ENCODE measurements around the gene PLEKHH2.

Gene PLEKHH2

DNA sequence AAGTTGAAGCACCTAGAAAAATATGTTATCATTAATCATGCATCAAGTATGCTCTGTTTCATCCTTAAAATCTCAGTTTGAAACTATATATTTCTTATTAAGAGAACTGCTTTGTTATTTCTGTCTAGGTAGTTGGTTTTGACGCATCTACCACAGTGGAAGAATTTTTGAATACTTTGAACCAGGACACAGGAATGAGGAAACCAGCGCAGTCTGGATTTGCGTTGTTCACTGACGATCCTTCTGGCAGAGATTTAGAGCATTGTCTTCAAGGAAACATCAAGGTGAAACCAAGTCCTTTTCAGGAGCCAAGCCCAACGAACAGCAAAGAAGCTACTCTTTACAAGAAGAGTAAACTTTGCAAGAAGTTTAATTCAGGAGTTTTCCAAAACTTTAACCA lies 106.6 kb downstream of the PLEKHH2 start:
- Mint-ChIP-seq H3K27me3 (peaks cover 4% of the 10 kb centered on the region), H3K4me1 (no peaks in the 10 kb centered on the region), H3K36me3 (no peaks in the 10 kb centered on the region), H3K4me3 (no peak overlapping the region), H3K27ac (no peak overlapping the region), H3K9me3 (no peaks in the 10 kb centered on the region)
- CTCF ChIA-PET = no interaction called here
- DNase-seq = no peak

DNA sequence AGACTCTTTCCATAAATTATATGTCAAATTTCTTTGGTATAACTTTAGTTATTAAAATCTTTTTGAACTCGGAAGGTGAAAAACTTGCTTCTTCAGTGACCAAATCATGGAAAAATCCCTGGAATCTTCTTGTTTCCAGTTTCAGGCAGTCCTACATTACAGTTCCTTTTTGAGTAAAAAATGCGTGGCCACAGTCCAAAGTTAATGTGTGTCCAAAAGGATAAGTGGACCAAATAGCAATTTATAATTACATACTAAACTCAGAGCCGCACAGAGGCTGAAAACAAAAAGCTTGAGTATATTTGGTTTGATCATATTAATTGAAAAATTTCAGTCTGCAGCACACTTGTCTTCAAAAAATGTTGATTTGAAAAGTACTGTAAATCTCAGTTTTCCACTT lies 108.4 kb downstream of the PLEKHH2 start:
- Mint-ChIP-seq H3K4me1 (no peaks in the 10 kb centered on the region), H3K27me3 (no peaks in the 10 kb centered on the region), H3K36me3 (no peaks in the 10 kb centered on the region), H3K4me3 (no peak overlapping the region), H3K9me3 (no peaks in the 10 kb centered on the region), H3K27ac (no peak overlapping the region)
- no peak for DNase-seq
- CTCF ChIA-PET = no interaction called here

DNA sequence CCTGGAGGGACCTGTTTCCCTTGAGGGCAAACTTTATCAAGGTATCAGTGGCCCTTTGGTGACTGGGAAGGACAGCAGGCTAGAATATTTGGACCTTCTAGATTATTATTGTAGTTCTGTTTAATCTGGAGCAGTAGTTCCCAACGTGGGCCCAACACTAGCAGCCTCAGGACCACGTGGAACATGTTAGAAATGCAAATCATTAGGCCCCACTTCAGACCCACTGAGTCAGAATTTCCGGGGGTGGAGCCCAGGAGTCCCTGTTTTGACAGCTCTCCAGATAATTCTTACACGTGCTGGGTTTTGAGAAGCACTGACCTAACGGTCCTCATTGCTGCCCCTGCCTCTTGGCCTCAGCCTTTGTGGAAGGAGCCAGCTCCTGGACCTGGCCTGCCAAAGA lies 111.3 kb downstream of the PLEKHH2 start:
- CTCF ChIA-PET = no interaction called here
- no peaks in the 10 kb centered on the region for H3K9me3 Mint-ChIP-seq
- DNase-seq = no peak
- no peaks in the 10 kb centered on the region for H3K27me3 Mint-ChIP-seq
- H3K36me3 Mint-ChIP-seq = no peaks in the 10 kb centered on the region
- no peaks in the 10 kb centered on the region for H3K4me1 Mint-ChIP-seq
- H3K4me3 Mint-ChIP-seq = no peak overlapping the region
- H3K27ac Mint-ChIP-seq = no peak overlapping the region

- H3K27ac Mint-ChIP-seq = no peak overlapping the region
- DNase-seq = no peak
- CTCF ChIA-PET = no interaction called here
- no peaks in the 10 kb centered on the region for H3K4me1 Mint-ChIP-seq
- no peak overlapping the region for H3K4me3 Mint-ChIP-seq
- no peaks in the 10 kb centered on the region for H3K9me3 Mint-ChIP-seq
- no peaks in the 10 kb centered on the region for H3K36me3 Mint-ChIP-seq
- no peaks in the 10 kb centered on the region for H3K27me3 Mint-ChIP-seq
Observed at GRCh38 chr2:43749583-43749982, 112.5 kb downstream of the PLEKHH2 start.

- Mint-ChIP-seq H3K36me3 (no peaks in the 10 kb centered on the region), H3K4me3 (no peak overlapping the region), H3K27ac (no peak overlapping the region), H3K9me3 (no peaks in the 10 kb centered on the region), H3K27me3 (peaks cover 3% of the 10 kb centered on the region), H3K4me1 (no peaks in the 10 kb centered on the region)
- CTCF ChIA-PET = no interaction called here
- no peak for DNase-seq
Observed at GRCh38 chr2:43751476-43751990, 114.5 kb downstream of the PLEKHH2 start.

- H3K4me1 Mint-ChIP-seq = no peaks in the 10 kb centered on the region
- H3K4me3 Mint-ChIP-seq = no peak overlapping the region
- no peak for DNase-seq
- H3K36me3 Mint-ChIP-seq = no peaks in the 10 kb centered on the region
- CTCF ChIA-PET = no interaction called here
- H3K27me3 Mint-ChIP-seq = peaks cover 3% of the 10 kb centered on the region
- H3K9me3 Mint-ChIP-seq = no peaks in the 10 kb centered on the region
- no peak overlapping the region for H3K27ac Mint-ChIP-seq
Observed at GRCh38 chr2:43752302-43752701, 115.2 kb downstream of the PLEKHH2 start.

DNA sequence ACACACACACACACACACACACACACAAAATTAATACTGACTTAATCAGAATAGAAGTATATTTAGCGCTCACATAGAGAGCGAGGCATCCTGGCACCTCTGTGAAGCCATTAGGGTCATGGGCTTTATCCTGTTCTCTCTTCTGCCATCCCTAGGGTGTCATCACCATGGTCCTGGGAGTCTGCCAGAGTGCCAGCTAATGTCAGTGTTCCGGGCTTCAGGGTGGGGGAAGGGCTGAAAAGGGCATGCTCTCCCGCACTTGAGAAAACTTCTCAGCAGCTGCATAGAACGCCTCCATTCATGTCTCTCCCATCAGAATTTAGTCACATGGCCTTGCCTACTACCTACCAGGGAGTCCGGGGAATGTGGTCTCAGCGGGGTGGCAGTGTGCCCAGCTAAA lies 117.1 kb downstream of the PLEKHH2 start:
- CTCF ChIA-PET = no interaction called here
- Mint-ChIP-seq H3K4me3 (no peak overlapping the region), H3K4me1 (no peaks in the 10 kb centered on the region), H3K27ac (no peak overlapping the region), H3K9me3 (no peaks in the 10 kb centered on the region), H3K36me3 (no peaks in the 10 kb centered on the region), H3K27me3 (peaks cover 3% of the 10 kb centered on the region)
- no peak for DNase-seq

DNA sequence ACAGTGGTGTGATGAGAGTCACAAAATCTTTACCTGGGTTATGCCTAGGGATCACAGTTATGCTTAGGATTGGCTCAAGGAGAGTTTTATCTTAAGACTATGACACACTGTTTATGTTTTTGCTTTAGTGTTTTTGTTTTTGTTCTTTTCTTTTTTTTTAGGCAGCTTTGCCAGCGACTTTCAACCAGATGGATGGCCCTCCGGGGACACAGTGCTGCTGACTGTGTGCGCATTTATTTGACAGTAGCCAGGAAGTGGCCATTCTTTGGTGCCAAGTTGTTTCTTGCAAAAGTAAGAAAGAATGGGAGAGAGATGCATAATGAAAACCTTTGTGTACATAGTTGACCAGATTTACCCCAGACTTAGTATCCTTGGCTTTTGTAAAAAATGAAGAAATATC lies 121.7 kb downstream of the PLEKHH2 start:
- Mint-ChIP-seq H3K4me1 (no peaks in the 10 kb centered on the region), H3K4me3 (no peak overlapping the region), H3K27ac (no peak overlapping the region), H3K36me3 (no peaks in the 10 kb centered on the region), H3K9me3 (no peaks in the 10 kb centered on the region), H3K27me3 (peaks cover 3% of the 10 kb centered on the region)
- no peak for DNase-seq
- CTCF ChIA-PET = no interaction called here

GRCh38 chr2:43759195-43759594 lies 122.1 kb downstream of the PLEKHH2 start:
- no peaks in the 10 kb centered on the region for H3K4me1 Mint-ChIP-seq
- no peaks in the 10 kb centered on the region for H3K9me3 Mint-ChIP-seq
- CTCF ChIA-PET = no interaction called here
- H3K36me3 Mint-ChIP-seq = no peaks in the 10 kb centered on the region
- DNase-seq = no peak
- no peak overlapping the region for H3K4me3 Mint-ChIP-seq
- peaks cover 3% of the 10 kb centered on the region for H3K27me3 Mint-ChIP-seq
- no peak overlapping the region for H3K27ac Mint-ChIP-seq

GRCh38 chr2:43762286-43762685 lies 125.2 kb downstream of the PLEKHH2 start:
- no peaks in the 10 kb centered on the region for H3K36me3 Mint-ChIP-seq
- DNase-seq = no peak
- H3K9me3 Mint-ChIP-seq = no peaks in the 10 kb centered on the region
- no peaks in the 10 kb centered on the region for H3K27me3 Mint-ChIP-seq
- H3K4me1 Mint-ChIP-seq = no peaks in the 10 kb centered on the region
- CTCF ChIA-PET = no interaction called here
- no peak overlapping the region for H3K4me3 Mint-ChIP-seq
- H3K27ac Mint-ChIP-seq = no peak overlapping the region

DNA sequence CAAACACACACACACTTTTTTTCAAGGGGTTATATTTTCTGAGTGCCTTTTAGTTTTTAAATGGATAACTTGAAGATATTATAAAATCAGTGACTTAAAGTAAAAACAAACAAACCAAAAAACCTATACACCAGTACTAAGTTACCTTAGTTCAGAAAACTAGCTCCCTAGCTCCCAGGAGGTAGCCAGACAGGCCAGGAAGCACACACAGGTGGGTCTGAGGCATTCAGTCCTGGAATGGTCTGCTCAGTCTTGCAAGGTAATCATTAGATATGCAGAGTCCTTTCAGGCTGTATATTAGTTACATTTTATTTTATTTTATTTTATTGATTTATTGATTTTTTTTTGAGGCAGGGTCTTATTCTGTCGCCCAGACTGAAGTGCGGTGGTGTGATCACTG lies 126.0 kb downstream of the PLEKHH2 start:
- no peaks in the 10 kb centered on the region for H3K4me1 Mint-ChIP-seq
- H3K27ac Mint-ChIP-seq = no peak overlapping the region
- CTCF ChIA-PET = no interaction called here

GRCh38 chr2:43764086-43764705 lies 127.1 kb downstream of the PLEKHH2 start:
- no peak for DNase-seq
- H3K27me3 Mint-ChIP-seq = peaks cover 7% of the 10 kb centered on the region
- no peaks in the 10 kb centered on the region for H3K4me1 Mint-ChIP-seq
- no peaks in the 10 kb centered on the region for H3K9me3 Mint-ChIP-seq
- no peak overlapping the region for H3K27ac Mint-ChIP-seq
- CTCF ChIA-PET = interaction anchor here (0.7 kb wide), 1 partner anchor 10 kb away, joined by 3 read pairs; no protein-coding TSS in a partner anchor
- H3K4me3 Mint-ChIP-seq = no peak overlapping the region
- H3K36me3 Mint-ChIP-seq = no peaks in the 10 kb centered on the region

More for the DNA sequence above, 126.0 kb downstream of the PLEKHH2 start:
- H3K36me3 Mint-ChIP-seq = no peaks in the 10 kb centered on the region
- no peak for DNase-seq
- H3K27me3 Mint-ChIP-seq = no peaks in the 10 kb centered on the region
- H3K4me3 Mint-ChIP-seq = no peak overlapping the region
- H3K9me3 Mint-ChIP-seq = no peaks in the 10 kb centered on the region

- H3K4me3 Mint-ChIP-seq = no peak overlapping the region
- no peak for DNase-seq
- CTCF ChIA-PET = no interaction called here
- H3K4me1 Mint-ChIP-seq = no peaks in the 10 kb centered on the region
- peaks cover 7% of the 10 kb centered on the region for H3K27me3 Mint-ChIP-seq
- H3K36me3 Mint-ChIP-seq = no peaks in the 10 kb centered on the region
- H3K9me3 Mint-ChIP-seq = no peaks in the 10 kb centered on the region
- H3K27ac Mint-ChIP-seq = no peak overlapping the region
Observed at GRCh38 chr2:43766006-43766405, 128.9 kb downstream of the PLEKHH2 start.

DNA sequence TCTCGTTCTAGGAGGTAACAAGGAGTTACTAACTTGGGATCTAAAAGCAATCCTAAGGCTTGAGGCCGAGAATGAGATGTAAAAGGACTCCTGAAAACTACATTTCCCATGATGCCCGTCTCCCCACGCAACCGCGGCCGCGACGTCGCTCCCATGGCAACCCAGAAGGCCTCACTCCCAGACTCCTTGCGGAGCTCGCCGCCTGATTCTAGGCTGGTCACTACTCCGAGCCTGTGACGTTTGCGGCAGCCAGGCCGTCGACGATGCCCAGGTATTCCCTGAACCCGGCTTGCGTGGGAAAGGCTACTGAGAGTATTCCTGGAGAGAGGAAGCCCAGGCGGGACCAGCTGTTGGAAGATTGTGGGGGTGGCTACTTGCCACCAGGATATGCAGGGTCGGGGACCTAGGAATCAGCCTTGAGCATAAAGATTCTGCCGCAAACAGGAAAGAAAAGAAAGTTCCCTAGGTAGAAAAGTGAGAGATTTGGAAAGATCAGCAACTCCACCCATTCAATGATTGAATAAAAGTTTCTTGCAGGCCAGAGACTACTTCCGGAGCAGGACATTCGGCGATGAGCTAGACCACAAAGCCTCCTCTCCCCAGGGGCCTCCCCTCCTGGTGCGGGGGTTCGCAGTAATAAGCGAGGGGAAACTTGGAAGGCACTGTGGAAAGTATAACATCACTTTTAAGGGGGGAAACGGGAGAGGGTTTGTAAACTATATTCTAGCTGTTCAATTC lies 137.0 kb downstream of the PLEKHH2 start, which contains the start of gene DYNC2LI1:
DYNC2LI1 (plus strand) TSS at position 164 of the 738 bp plus-strand sequence; CDS start at position 264, 100 bp downstream.
- peak within 1 kb of the TSS; percentile 80 for H3K4me3 Mint-ChIP-seq
- H3K27ac Mint-ChIP-seq = no peak within 1 kb of the TSS
- H3K27me3 Mint-ChIP-seq = peaks cover 6% of the 10 kb centered on the region
- CTCF ChIA-PET = interaction anchor here (0.5 to 1.0 kb wide), 4 partner anchors 9 to 162 kb away, joined by 3 read pairs; no protein-coding TSS in a partner anchor
- no peaks in the 10 kb centered on the region for H3K9me3 Mint-ChIP-seq
- no peaks in the 10 kb centered on the region for H3K36me3 Mint-ChIP-seq
- H3K4me1 Mint-ChIP-seq = peaks cover 11% of the 10 kb centered on the region
- DNase-seq = peak; percentile 87

GRCh38 chr2:43774617-43775016 lies 137.6 kb downstream of the PLEKHH2 start:
- Mint-ChIP-seq H3K4me3 (peak overlapping the region; percentile 80), H3K4me1 (peaks cover 11% of the 10 kb centered on the region), H3K27ac (no peak overlapping the region), H3K27me3 (peaks cover 6% of the 10 kb centered on the region), H3K36me3 (no peaks in the 10 kb centered on the region), H3K9me3 (no peaks in the 10 kb centered on the region)
- DNase-seq = no peak
- CTCF ChIA-PET = interaction anchor here (0.7 to 1.0 kb wide), 3 partner anchors 8 to 161 kb away, joined by 3 read pairs; no protein-coding TSS in a partner anchor

Data from activated naive CD4-positive, alpha-beta T cell treated with anti-CD3 and anti-CD28 coated beads, Interleukin-2, amount 10 ng/mL, durations not matched to agents 7 days and 5 days (primary cell).